Coronary artery (tissue), 2 donors: ENCODE results near the gene DCPS.
A peak's percentile ranks its signal among the peaks of the same experiment; 100 is the strongest.
"Not testable (repeated sequence)": the region's sequence is repeated elsewhere in the genome, so short reads cannot be mapped to it uniquely, and the experiment has no call there.

Experiments
- DNase-seq: peaks from one replicate; pipeline ENCODE4 v3.0.0-alpha.2; 2017; ENCODE audit warnings: low spot score
- H3K27ac ChIP-seq, 2 donors: fragments of 200-600 bp; sonication (generic); one replicate each; pipeline ENCODE4 v1.5.1; 2016 to 2019
- H3K4me3 ChIP-seq: fragments of 200-600 bp; sonication (generic); 2 replicates; pipeline ENCODE4 v1.5.1; 2016; ENCODE audit warnings: mild to moderate bottlenecking, moderate library complexity
- TF ChIP-seq, protein P1 (sequence below): fragments of 200-600 bp; sonication (generic); IDR thresholded peaks from one replicate; pipeline ENCODE4 v1.5.1; 2019; ENCODE audit warnings: antibody characterized with exemption

The DCPS gene

DNA sequence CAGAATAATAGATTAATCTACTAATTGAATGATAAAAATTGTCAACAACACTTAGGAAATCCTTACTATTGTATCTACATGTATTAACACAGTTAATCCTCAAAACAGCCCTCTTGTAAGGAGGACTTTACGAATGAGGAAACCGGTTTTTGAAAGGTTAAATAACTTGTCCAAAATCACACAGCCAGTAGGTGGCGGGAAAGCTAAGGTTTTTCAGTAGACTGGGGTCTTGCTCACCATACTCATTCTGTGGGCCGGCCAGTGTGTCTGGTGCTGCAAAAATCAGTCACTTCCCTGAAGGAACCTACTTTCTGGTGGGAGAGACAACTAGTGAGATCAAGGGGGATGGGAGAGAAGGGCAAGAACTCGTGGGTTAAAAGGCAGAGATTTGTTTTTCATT lies 3.8 kb downstream of the DCPS start:
- DNase-seq, result no peak
- TF ChIP-seq, protein P1, sequence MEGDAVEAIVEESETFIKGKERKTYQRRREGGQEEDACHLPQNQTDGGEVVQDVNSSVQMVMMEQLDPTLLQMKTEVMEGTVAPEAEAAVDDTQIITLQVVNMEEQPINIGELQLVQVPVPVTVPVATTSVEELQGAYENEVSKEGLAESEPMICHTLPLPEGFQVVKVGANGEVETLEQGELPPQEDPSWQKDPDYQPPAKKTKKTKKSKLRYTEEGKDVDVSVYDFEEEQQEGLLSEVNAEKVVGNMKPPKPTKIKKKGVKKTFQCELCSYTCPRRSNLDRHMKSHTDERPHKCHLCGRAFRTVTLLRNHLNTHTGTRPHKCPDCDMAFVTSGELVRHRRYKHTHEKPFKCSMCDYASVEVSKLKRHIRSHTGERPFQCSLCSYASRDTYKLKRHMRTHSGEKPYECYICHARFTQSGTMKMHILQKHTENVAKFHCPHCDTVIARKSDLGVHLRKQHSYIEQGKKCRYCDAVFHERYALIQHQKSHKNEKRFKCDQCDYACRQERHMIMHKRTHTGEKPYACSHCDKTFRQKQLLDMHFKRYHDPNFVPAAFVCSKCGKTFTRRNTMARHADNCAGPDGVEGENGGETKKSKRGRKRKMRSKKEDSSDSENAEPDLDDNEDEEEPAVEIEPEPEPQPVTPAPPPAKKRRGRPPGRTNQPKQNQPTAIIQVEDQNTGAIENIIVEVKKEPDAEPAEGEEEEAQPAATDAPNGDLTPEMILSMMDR, result no peak
- Histone ChIP-seq H3K4me3 (no peak overlapping the region), H3K27ac (no peak overlapping the region)

DNA sequence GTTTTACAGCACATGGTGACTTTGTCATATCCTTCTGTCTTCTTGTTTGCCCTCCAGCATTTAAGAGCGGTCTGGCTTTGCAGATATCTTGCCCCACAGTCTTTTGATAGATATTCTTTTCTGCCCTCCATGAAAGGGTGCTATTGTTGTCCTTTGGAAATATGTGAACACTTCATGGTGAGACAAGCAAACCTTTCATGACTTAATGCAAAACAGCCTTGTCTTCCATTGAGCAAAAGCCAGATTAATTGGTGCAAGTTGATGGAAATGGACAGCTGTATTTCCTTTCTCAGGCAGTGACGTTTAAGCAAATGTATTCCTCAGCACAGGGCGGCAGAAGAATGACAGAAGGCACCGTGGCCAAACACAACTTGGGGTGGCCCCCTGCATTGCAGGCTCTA lies 4.4 kb downstream of the DCPS start:
- H3K27ac ChIP-seq, result no peak overlapping the region

DNA sequence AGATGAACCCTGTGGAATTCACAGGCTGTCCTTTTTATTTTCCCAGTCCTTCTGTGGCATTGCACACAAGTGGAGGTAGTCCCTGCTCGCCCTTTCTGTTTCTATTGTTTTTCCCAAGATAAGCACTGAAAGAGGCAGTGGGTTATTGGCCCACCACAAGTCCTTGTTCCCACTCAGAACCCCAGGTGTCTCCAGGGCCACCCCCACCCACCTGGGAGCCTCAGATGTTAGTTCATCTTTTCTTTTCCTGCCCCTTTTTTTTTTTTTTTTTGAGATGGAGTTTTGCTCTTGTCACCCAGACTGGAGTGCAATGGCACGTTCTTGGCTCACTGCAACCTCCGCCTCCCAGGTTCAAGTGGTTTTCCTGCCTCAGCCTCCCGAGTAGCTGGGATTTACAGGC lies 4.9 kb downstream of the DCPS start:
- not testable (repeated sequence) for H3K27ac ChIP-seq, DNase-seq, H3K4me3 ChIP-seq

More for the DNA sequence above, 4.4 kb downstream of the DCPS start:
- TF ChIP-seq, protein P1, result no peak
- DNase-seq, result no peak
- H3K4me3 ChIP-seq, result no peak overlapping the region

DNA sequence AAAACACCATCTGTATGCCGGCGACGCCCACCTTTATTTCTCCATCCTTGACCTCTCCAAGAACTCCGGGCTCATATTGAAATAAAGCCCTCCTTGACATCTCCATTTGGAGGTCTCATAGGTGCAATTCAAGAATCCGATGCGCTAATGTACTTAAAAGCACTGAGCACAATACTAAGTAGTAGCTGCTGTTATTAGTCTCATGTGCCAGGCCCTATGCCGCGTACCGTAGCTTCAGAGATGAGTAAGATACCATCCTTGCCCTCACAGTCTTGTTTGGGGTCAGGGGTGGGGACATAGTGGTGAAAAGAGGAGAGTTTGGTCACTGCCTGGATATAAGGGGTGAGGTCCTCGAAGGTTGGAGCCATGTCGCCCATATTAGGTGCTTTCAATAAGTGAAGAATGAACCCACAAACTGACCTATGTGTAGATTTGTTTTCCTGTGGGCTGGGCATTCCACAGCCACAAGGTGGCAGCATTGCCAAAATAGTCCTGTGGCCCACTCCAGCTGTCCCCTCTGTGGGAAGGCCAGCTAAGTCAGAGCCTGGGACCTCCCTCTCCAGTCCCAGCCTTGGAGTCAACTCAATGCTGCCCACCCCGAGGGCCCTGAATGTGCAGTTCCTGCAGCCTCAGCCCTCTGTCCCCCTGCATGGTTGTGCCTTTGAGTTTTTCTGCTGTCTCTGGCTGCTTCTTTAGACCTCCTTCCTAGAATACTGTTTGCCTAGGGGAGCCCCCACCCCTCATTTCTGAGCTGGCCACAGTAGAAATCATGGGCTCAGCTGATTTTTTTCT lies 6.5 kb downstream of the DCPS start:
- DNase-seq, result peak; percentile 85
- H3K27ac ChIP-seq, result no peak overlapping the region
- H3K4me3 ChIP-seq, result no peak overlapping the region
- TF ChIP-seq, protein P1, result peak; percentile 77

DNA sequence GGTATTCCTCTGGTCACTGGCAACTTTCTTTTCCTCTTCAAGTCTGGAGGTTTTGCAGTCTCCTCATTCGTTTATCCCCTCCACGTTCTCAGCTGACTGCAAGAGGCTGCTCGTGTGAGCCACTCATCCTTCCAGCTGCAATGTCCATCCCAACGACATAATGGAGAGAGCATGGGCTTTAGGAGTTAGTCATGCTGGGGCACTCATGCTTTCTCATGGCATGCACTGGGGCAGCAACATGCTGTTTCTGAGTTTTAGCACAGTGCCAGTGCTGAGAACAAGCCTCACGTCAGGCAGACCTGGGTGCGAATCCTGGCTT lies 7.1 kb downstream of the DCPS start:
- no peak overlapping the region for H3K4me3 ChIP-seq
- TF ChIP-seq, protein P1, result no peak

DNA sequence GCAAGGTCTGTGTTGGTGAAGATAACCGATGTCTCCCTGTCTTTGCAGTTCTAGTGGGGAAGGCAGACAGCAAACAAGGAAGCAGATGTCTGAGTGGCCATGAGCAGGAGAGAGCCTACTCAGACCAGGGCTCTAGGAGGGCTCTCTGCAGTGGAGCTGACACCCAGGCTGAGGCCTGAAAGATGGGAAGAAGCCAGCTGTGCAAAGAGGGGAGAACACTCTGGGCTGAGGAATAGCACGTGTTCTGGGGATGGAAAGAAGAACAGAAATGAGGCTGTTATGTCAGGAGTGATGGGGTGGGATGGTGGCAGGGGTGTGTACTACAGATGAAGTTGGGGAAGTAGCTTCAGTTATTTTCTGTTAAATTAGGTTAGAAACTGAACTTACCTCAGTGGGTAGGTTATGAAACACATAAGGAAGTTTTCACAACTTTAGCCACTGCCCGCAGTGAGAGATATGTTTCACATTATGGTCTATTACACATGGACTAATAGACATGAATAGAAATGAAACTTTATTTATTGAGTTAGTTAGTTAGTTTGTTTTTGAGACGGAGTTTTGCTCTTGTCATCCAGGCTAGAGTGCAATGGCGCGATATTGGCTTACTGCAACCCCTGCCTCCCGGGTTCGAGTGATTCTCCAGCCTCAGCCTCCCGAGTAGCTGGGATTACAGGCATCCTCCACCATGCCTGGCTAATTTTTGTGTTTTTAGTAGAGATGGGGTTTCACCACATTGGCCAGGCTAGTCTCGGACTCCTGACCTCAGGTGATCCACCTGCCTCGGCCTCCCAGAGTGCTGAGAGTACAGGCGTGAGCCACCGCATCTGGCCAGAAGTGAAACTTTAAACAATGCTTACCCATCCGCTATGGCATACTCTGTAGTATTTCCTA lies 7.8 kb downstream of the DCPS start:
- no peak overlapping the region for H3K27ac ChIP-seq
- DNase-seq, result no peak
- no peak overlapping the region for H3K4me3 ChIP-seq
- TF ChIP-seq, protein P1, result no peak

More for the DNA sequence above, 7.1 kb downstream of the DCPS start:
- H3K27ac ChIP-seq, result no peak overlapping the region
- DNase-seq, result no peak

DNA sequence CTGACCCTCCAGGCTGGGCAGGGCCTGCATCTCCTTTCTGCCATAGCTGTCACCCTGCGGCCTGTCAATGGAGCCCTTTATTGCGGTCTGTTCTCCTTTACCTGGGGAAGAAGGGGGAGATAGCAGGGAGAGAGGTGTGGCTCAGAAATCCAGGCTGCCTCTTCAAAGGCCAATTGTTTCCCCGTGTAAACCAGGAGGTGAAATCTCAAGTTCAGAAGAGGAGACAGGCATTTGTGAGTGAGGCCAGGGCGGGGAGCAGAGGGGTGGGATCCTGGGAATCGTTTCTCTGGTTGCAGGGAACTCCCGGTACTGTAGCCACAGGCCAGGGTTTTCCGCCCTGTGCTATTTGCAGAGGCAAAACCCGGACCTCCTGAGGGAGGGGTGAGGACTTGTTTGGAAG lies 9.1 kb downstream of the DCPS start:
- Histone ChIP-seq H3K27ac (no peak overlapping the region), H3K4me3 (no peak overlapping the region)
- TF ChIP-seq, protein P1, result no peak
- no peak for DNase-seq
